HUES6 (cell line): Measurements from ENCODE around the gene TMEM273.

ENCODE experiments used
- H3K27ac ChIP-seq: 2 replicates; pipeline ENCODE4 v1.7.0; 2013; ENCODE audit warnings: low read depth, mild to moderate bottlenecking, low read length, inconsistent platforms
- H3K27me3 ChIP-seq: 2 replicates; pipeline ENCODE4 v1.6.1; 2013; ENCODE audit warnings: low read length; ENCODE audit not compliant: control insufficient read depth, insufficient read depth
- H3K36me3 ChIP-seq: 2 replicates; pipeline ENCODE4 v1.6.1; 2013; ENCODE audit warnings: low read length; ENCODE audit not compliant: control insufficient read depth, insufficient read depth
- H3K4me1 ChIP-seq: 2 replicates; pipeline ENCODE4 v1.6.1; 2013; ENCODE audit warnings: low read length; ENCODE audit not compliant: control insufficient read depth, insufficient read depth
- H3K4me3 ChIP-seq: 2 replicates; pipeline ENCODE4 v1.5.1; 2013; ENCODE audit warnings: low read depth, low read length
- H3K9ac ChIP-seq: one replicate; pipeline ENCODE4 v1.6.1; 2013; ENCODE audit warnings: mild to moderate bottlenecking, low read length
- H3K9me3 ChIP-seq: 2 replicates; pipeline ENCODE4 v1.6.1; 2013; ENCODE audit warnings: low read depth, low read length; ENCODE audit not compliant: control insufficient read depth, insufficient read depth

The TMEM273 gene

DNA sequence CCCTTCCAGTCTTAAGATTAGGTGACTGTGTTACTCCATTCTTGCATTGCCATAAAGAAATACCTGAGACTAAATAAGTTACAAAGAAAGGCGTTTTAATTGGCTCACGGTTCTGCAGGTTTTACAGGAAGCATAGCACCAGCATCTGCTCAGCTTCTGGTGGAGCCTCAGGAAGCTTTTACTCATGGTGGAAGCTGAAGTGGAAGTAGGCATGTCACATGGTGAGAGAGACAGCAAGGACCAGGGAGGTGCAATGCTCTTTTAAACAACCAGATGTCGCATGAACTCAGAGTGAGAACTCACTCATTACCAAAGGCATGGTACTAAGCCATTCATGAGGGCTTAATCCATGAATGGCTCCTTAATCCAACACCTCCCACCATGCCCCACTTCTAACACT, 34.0 kb upstream of the TMEM273 start:
- Histone ChIP-seq H3K9ac (no peak overlapping the region), H3K27ac (no peak overlapping the region), H3K27me3 (no peaks in the 10 kb centered on the region; the same call in 1 of the 2 replicates), H3K4me1 (peaks cover 5% of the 10 kb centered on the region; the same call in 1 of the 2 replicates), H3K36me3 (no peaks in the 10 kb centered on the region), H3K9me3 (no peaks in the 10 kb centered on the region), H3K4me3 (no peak overlapping the region)

- Histone ChIP-seq H3K4me3 (no peak overlapping the region), H3K9ac (no peak overlapping the region), H3K27ac (no peak overlapping the region), H3K4me1 (peaks cover 4% of the 10 kb centered on the region; the same call in 1 of the 2 replicates), H3K9me3 (no peaks in the 10 kb centered on the region), H3K27me3 (no peaks in the 10 kb centered on the region; the same call in 1 of the 2 replicates), H3K36me3 (no peaks in the 10 kb centered on the region)
Observed at GRCh38 chr10:49220679-49221078, 32.5 kb upstream of the TMEM273 start.

DNA sequence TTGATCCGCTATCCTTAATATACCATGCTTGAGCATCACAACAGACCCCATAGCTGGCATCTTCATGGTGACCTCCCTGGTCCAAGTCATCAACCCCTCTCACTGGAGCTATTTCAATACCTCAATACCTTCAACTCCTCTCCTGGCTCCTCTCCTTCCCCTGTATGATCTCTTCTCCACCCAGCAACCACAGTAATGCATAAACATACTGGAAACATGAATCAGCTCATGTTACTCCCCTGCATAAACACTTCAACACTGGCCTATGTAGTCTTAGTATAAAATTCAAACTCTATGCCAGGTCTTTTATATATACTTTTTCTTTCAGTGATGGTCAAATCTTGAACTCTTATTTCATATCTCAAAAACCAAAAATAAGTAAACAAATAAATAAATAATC, 31.8 kb upstream of the TMEM273 start:
- no peaks in the 10 kb centered on the region; the same call in 1 of the 2 replicates for H3K4me1 ChIP-seq
- no peaks in the 10 kb centered on the region; the same call in 1 of the 2 replicates for H3K27me3 ChIP-seq

DNA sequence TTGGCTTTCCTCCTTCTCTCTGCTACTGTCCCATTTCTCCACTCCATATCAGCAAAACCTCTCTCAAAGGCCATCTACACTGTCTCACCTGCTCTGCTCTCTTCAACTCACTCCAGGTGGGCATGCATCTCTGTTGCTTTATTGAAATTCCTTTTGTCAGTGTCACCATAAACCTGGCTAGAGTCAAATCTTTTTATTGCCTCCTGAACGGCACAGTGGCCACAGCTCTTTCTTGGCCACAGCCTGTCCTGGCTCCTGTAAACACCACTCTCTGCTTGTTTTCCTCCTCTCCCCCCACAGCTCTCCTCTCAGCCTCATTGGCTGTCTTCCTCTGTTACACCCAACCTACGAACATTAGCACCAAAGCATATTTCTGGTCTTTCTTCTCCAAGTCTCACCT, 31.1 kb upstream of the TMEM273 start:
- H3K9ac ChIP-seq: no peak overlapping the region
- H3K9me3 ChIP-seq: no peaks in the 10 kb centered on the region
- H3K4me3 ChIP-seq: no peak overlapping the region
- no peaks in the 10 kb centered on the region; the same call in 1 of the 2 replicates for H3K27me3 ChIP-seq
- no peaks in the 10 kb centered on the region for H3K36me3 ChIP-seq
- H3K4me1 ChIP-seq: no peaks in the 10 kb centered on the region
- H3K27ac ChIP-seq: no peak overlapping the region

More for the DNA sequence above, 31.8 kb upstream of the TMEM273 start:
- no peak overlapping the region for H3K9ac ChIP-seq
- no peaks in the 10 kb centered on the region for H3K36me3 ChIP-seq
- no peaks in the 10 kb centered on the region for H3K9me3 ChIP-seq
- H3K27ac ChIP-seq: no peak overlapping the region
- H3K4me3 ChIP-seq: no peak overlapping the region

- Histone ChIP-seq H3K4me3 (no peak overlapping the region), H3K9me3 (no peaks in the 10 kb centered on the region), H3K27ac (no peak overlapping the region), H3K4me1 (no peaks in the 10 kb centered on the region), H3K36me3 (no peaks in the 10 kb centered on the region), H3K27me3 (no peaks in the 10 kb centered on the region; the same call in 1 of the 2 replicates), H3K9ac (no peak overlapping the region)
Observed at GRCh38 chr10:49218480-49218879, 30.3 kb upstream of the TMEM273 start.

DNA sequence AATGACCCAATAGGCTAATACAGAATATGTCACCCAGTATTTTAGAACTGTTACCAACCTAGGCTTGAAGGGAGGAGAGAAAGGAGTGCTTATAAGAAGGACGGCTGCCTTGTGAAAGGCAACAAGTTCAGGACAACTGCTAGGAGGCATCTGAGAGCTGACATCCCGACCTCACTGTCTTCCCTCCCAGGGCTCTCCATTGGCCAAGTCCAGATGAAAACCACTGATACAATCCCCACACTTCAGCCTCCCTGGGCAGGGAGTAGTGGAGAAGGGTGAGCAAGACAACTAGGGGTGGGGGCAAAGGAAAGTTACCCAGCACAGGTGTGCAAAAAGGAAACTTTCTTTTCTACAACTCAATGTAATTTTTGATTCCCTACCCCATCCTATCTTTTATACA, 29.5 kb upstream of the TMEM273 start:
- Histone ChIP-seq H3K27ac (no peak overlapping the region), H3K4me3 (no peak overlapping the region), H3K4me1 (no peaks in the 10 kb centered on the region; the same call in 1 of the 2 replicates), H3K36me3 (no peaks in the 10 kb centered on the region), H3K9ac (no peak overlapping the region), H3K9me3 (no peaks in the 10 kb centered on the region), H3K27me3 (no peaks in the 10 kb centered on the region; the same call in 1 of the 2 replicates)

GRCh38 chr10:49213211-49213610, 25.0 kb upstream of the TMEM273 start:
- no peaks in the 10 kb centered on the region for H3K9me3 ChIP-seq
- H3K4me3 ChIP-seq: no peak overlapping the region
- no peak overlapping the region for H3K27ac ChIP-seq
- H3K9ac ChIP-seq: no peak overlapping the region
- no peaks in the 10 kb centered on the region for H3K27me3 ChIP-seq
- H3K4me1 ChIP-seq: no peaks in the 10 kb centered on the region; the same call in 1 of the 2 replicates
- no peaks in the 10 kb centered on the region for H3K36me3 ChIP-seq

- H3K4me3 ChIP-seq: no peak overlapping the region
- no peaks in the 10 kb centered on the region for H3K9me3 ChIP-seq
- H3K27ac ChIP-seq: no peak overlapping the region
- H3K27me3 ChIP-seq: no peaks in the 10 kb centered on the region
- H3K9ac ChIP-seq: no peak overlapping the region
- no peaks in the 10 kb centered on the region; the same call in 1 of the 2 replicates for H3K4me1 ChIP-seq
- no peaks in the 10 kb centered on the region for H3K36me3 ChIP-seq
Observed at GRCh38 chr10:49212783-49213182, 24.6 kb upstream of the TMEM273 start.

- Histone ChIP-seq H3K4me1 (no peaks in the 10 kb centered on the region; the same call in 1 of the 2 replicates), H3K9me3 (no peaks in the 10 kb centered on the region), H3K27ac (no peak overlapping the region), H3K4me3 (no peak overlapping the region), H3K36me3 (no peaks in the 10 kb centered on the region), H3K9ac (no peak overlapping the region), H3K27me3 (no peaks in the 10 kb centered on the region)
Observed at GRCh38 chr10:49212076-49212475, 23.9 kb upstream of the TMEM273 start.

DNA sequence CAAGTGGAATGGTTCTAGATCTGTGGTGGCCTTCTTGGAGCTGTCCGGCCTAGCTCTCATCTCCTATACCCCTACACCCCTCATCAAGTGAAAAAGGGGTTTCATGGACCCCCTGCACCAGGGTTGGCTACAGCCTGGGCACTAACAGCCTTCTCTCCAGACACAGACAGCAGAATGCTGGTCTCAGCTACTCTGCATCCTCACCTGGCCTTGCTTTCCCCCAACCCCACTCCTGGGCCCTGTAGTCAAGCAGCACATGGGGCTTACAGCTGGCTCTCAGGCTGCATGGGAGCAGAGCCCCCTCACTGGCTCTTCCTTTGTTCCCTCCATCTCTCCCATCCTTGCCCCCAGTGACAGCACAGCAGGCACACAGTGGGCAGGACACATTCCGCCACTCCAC, 20.8 kb upstream of the TMEM273 start:
- H3K27ac ChIP-seq: no peak overlapping the region
- H3K4me1 ChIP-seq: no peaks in the 10 kb centered on the region; the same call in 1 of the 2 replicates
- H3K27me3 ChIP-seq: peaks cover 4% of the 10 kb centered on the region; the same call in 1 of the 2 replicates
- no peak overlapping the region for H3K9ac ChIP-seq
- H3K9me3 ChIP-seq: no peaks in the 10 kb centered on the region
- H3K36me3 ChIP-seq: no peaks in the 10 kb centered on the region
- H3K4me3 ChIP-seq: no peak overlapping the region

- Histone ChIP-seq H3K4me3 (no peak overlapping the region), H3K27me3 (peaks cover 4% of the 10 kb centered on the region; the same call in 1 of the 2 replicates), H3K36me3 (no peaks in the 10 kb centered on the region), H3K9me3 (no peaks in the 10 kb centered on the region), H3K9ac (no peak overlapping the region), H3K27ac (no peak overlapping the region), H3K4me1 (no peaks in the 10 kb centered on the region; the same call in 1 of the 2 replicates)
Observed at GRCh38 chr10:49207936-49208487, 19.8 kb upstream of the TMEM273 start.
